Activated CD4-positive, CD25-positive, alpha-beta regulatory T cell treated with anti-CD3 and anti-CD28 coated beads, Interleukin-2, amount 50 U/mL, for 72 hours (primary cell): ENCODE data around the gene RHO.

Experiments used
- DNase-seq: peaks from one replicate; pipeline ENCODE4 v3.0.0; 2021

RHO gene

DNA sequence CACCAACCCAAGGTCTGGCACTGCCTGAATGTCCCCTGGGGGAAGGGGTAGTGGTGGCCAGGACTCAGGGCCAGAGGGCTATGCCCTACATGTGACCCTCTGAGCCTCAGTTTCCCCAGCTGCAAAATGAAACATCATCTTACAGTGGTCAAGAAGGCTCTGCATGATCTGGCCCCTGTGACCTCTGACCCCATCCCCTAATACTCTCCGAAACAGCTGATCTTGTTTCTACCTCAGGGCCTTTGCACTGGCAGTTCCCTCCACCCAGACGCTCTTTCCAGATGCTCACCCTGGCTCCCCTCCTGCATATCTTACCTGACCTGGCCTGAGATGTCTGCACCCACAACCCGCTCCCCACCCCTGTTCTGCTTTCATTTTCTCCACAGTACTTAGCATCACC is 56.2 kb downstream of the RHO start:
- no peak for DNase-seq
